GM12865 (cell line): ENCODE results near the gene MEIOB.
A peak's percentile ranks its signal among the peaks of the same experiment; 100 is the strongest.

Experiments used
- DNase-seq: peaks from one replicate; pipeline ENCODE4 v3.0.0; 2010; ENCODE audit warnings: low read depth
- H3K4me3 ChIP-seq: 2 replicates; pipeline ENCODE4 v1.5.1; 2011; ENCODE audit warnings: mild to moderate bottlenecking, low read depth, low read length, control low read depth
- TF ChIP-seq, protein P1 (sequence below): IDR thresholded peaks from 2 replicates; pipeline ENCODE4 v1.5.1; 2011; ENCODE audit warnings: low read length, control low read depth, low read depth, inconsistent platforms; ENCODE audit not compliant: insufficient read depth; ENCODE audit errors: missing control alignments

Gene MEIOB

DNA sequence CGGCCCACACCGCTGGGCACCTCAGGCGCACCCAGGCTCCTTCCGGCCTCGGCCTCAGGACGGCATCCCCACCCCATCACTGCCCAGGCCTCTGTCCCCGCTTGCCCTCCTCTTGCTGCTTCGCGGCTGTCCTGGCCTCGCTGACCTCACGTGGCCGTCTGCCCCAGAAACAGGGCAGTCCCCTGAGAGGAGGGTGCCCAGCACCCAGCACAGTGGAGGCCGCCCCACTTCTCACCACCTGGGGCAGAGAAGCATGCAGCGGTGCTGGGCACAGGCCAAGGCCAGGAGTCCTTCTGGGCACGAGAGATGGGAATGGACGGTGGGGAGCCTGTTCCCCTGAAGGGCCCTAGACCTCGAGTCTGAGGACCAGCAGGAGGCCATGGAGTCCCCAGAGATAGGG, 54.2 kb downstream of the MEIOB start:
- TF ChIP-seq, protein P1, sequence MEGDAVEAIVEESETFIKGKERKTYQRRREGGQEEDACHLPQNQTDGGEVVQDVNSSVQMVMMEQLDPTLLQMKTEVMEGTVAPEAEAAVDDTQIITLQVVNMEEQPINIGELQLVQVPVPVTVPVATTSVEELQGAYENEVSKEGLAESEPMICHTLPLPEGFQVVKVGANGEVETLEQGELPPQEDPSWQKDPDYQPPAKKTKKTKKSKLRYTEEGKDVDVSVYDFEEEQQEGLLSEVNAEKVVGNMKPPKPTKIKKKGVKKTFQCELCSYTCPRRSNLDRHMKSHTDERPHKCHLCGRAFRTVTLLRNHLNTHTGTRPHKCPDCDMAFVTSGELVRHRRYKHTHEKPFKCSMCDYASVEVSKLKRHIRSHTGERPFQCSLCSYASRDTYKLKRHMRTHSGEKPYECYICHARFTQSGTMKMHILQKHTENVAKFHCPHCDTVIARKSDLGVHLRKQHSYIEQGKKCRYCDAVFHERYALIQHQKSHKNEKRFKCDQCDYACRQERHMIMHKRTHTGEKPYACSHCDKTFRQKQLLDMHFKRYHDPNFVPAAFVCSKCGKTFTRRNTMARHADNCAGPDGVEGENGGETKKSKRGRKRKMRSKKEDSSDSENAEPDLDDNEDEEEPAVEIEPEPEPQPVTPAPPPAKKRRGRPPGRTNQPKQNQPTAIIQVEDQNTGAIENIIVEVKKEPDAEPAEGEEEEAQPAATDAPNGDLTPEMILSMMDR, result no peak
- DNase-seq, result no peak
- no peak overlapping the region for H3K4me3 ChIP-seq

DNA sequence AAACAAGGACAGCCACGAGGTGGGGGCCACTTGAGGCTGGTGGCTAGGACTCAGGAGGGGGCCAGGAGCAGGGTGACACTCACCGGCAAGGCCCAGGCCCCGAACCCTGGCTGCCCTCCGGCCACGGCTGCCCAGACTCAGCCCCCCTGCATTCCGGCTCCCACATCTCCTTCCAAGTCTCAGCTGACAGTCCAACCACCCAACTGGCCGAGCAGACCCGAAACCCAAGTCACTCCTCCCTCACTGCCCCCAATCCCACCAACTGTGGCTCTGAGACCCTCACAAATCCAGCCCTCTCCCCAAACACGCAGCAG, 54.7 kb downstream of the MEIOB start:
- TF ChIP-seq, protein P1, result no peak
- no peak for DNase-seq
- H3K4me3 ChIP-seq, result no peak overlapping the region

DNA sequence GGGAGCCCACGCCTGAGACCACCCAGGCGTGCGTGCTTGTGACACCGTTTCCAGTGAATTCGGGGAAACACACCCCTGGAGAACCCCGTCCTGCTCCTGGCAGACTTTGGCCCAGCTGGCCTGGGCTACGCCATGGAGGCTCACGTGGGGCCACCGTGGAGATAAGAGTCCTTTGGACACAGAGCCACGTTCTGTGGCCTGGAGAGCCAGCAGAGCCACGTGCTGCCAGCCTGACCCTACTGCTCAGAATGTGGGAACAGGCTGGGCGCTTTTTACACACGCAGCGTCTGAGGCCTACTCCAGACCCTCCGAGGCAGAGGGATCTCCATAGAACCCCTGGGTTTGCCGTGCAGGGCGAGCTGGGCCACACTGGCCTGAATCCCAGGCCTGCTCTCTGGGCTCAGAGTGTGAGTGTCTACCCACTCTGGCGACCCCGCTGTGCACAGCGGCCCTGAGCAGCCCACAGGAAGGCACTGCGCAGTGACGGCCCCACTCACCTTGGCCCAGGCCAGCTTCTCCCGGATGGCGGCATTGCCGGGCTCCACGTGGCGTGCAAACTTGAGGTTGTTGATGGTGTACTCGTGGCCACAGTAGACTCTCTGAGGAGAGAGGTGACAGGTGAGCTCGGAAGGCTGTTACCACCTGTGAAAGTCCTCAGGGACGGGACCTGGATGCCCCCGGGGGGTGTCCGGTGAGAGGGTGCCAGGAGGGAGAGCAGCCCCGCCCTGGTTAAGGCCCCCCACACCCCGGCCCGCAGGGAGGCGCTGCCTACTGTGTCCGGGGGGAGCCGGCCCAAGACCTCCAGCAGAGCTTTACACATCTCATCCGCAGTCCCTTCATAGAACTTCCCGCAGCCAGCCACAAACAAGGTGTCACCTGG, 55.3 kb downstream of the MEIOB start:
- TF ChIP-seq, protein P1, result no peak
- no peak for DNase-seq
- H3K4me3 ChIP-seq, result no peak overlapping the region

DNA sequence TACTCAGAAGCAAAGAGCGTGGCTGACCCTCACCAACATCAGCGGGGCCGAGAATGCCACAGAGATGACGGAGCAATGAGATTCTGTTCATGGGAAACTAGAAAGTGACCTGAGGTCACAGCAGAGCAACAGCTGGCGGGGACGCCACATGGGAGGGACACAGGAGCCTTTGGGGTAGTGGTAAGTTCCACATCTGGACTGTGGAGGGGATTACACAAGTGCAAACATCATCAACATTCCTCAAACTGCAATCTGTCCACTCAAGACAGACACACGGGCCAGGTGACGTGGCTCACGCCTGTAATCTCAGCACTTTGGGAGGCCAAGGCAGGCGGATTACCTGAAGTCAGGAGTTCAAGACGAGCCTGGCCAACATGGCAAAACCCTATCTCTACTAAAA, 56.5 kb downstream of the MEIOB start:
- no peak overlapping the region for H3K4me3 ChIP-seq
- no peak for DNase-seq
- TF ChIP-seq, protein P1, result no peak

DNA sequence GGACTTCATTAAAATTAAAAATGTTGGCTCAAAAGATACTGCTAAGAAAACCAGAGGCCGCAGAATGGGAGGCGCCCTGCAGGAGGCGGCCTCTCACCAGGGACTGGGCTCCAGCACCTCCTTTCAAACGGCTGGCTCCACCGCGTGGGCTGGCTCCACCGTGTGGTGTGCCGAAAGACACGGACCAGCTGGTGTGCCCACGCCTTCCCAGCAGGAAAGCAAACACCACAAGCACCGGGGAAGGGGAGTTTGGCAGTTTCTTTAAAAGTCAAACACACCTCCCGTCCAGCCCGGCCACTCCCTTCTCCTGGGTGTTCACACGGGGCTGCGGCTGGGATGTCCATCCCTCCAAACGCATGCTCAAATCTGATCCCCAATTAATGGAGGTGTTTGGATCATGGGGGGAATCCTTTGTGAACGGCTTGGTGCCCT, 59.2 kb downstream of the MEIOB start:
- peak; percentile 35 for DNase-seq
- TF ChIP-seq, protein P1, result peak; percentile 14
- H3K4me3 ChIP-seq, result no peak overlapping the region

DNA sequence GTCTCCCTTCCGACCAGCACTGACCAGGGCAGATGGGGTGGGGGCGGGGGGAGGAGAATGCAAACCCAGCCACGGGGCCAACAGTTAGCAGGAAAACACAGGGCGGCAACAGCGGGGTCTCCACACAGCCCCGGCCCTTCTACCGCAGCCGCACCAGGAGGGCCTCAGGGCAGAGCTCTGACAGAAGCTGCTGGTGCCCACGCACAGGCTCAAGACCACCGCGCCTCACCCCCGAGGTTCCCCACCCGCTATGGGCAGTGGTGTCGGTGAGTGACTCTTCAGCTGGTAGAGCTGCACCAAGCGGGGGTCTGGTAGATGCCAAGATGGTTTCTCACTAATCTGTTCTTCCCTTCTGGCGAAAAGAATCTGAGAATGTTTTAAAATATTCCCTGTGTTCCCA, 61.4 kb downstream of the MEIOB start:
- TF ChIP-seq, protein P1, result no peak
- DNase-seq, result no peak

DNA sequence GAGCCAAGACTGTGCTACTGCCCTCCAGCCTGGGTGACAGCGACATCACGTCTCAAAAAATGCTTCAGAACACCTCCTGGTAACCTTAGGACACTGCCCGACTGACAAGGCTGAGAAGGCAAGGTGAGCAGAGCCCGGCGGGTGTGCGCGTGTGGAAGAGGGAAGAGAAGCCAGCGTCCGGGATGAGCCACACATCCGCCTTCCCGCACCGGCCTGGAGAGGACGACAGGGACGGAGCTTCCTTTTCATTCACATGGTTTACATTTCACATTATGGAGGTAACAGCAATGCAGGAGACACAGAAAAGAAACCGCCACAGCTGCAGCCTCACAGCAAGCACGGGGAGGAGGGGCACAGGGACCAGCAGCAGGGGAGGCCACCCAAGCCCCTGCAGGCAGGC, 61.9 kb downstream of the MEIOB start:
- no peak for DNase-seq
- H3K4me3 ChIP-seq, result no peak overlapping the region
- TF ChIP-seq, protein P1, result no peak

More for the DNA sequence above, 61.4 kb downstream of the MEIOB start:
- H3K4me3 ChIP-seq, result no peak overlapping the region
